Adrenal gland (tissue), 12 donors: ENCODE measurements around the gene IGFBP1. TPM values are rescaled to one million over a fixed set of nuclear protein-coding genes. Genes with fewer than 3 reads are reported as not detected.

Experiments
- DNase-seq, 7 donors: peaks; one replicate each; pipeline ENCODE4 v3.0.0-alpha.2; 2019 to 2020
- H3K27ac ChIP-seq, 5 donors: fragments of 200-600 bp; sonication (generic) in 4 of 5; 1 replicate in 3 of 5; 2 replicates in 2 of 5; pipeline versions ENCODE4 v1.5.1 to v1.8.0; 2016 to 2020; ENCODE audit warnings: mild to moderate bottlenecking in 1 of 5
- H3K27me3 ChIP-seq: fragments of 200-600 bp; 2 replicates; pipeline ENCODE4 v1.8.0; 2021
- H3K36me3 ChIP-seq, 2 donors: fragments of 200-600 bp; replicated peaks in 1 of 2; 1 replicate in 1 of 2; 2 replicates in 1 of 2; pipeline versions ENCODE4 v1.5.1 to v1.8.0; 2018 to 2022
- H3K4me1 ChIP-seq, 2 donors: fragments of 200-600 bp; replicated peaks in 1 of 2; 1 replicate in 1 of 2; 2 replicates in 1 of 2; pipeline versions ENCODE4 v1.5.1 to v1.8.0; 2018 to 2021
- H3K4me3 ChIP-seq, 4 donors: fragments of 200-600 bp; sonication (generic) in 3 of 4; one replicate each; pipeline ENCODE4 v1.5.1; 2016 to 2018
- H3K9me3 ChIP-seq, 3 donors: fragments of 200-600 bp; sonication (generic) in 1 of 3; replicated peaks in 1 of 3; 1 replicate in 2 of 3; 2 replicates in 1 of 3; pipeline versions ENCODE4 v1.5.1 to v1.8.0; 2016 to 2021
- POLR2A ChIP-seq, 2 donors: fragments of 450-650 bp; IDR thresholded peaks; one replicate each; pipeline ENCODE4 v1.6.1; 2017; ENCODE audit warnings: antibody characterized with exemption in 2 of 2, mild to moderate bottlenecking in 2 of 2, moderate library complexity in 1 of 2
- WGBS, 4 donors: extraction: QIAGEN DNeasy Blood & Tissue Kit in 2 of 4; methylation state at CpG; one replicate each; pipeline versions ENCODE4 v1.1.5 to v1.1.7; 2013 to 2017; 5-methylcytosine and 5-hydroxymethylcytosine counted together
- intact Hi-C, 2 donors: fragments of 100-400 bp; cut with DNase I; formaldehyde crosslinking; loops; one replicate each; pipeline versions ENCODE4 v1.14.1 to v1.15.0; 2022 to 2023
- polyA plus RNA-seq, 3 donors: library from polyadenylated mRNA; stranded (reverse); fragments of 200-250 nt in 2 of 3; fragments of 350-450 nt in 1 of 3; fragmentation: Illumina TruSeq in 1 of 3; extraction: RNeasy Lipid Tissue Mini Kit (QIAGEN cat#74804) in 1 of 3; gene quantifications; one replicate each; pipeline ENCODE4 v1.2.3, GENCODE V29; 2013 to 2014
- total RNA-seq, 9 donors: library from RNA; depleted of rRNA in 4 of 9; stranded (reverse); fragments of >200 nt in 4 of 9; fragments of 120-200 nt in 1 of 9; fragmentation: NEBNext Ultra II Directional in 1 of 9; extraction: Animal tissue kit (Norgen Biotek cat#: 25700) in 1 of 9; gene quantifications; one replicate each; pipeline versions ENCODE4 v1.1.0 to v1.2.4, GENCODE V29; 2013 to 2023
- TF ChIP-seq, protein P1 (sequence below), 6 experiments: fragments of 450-650 bp in 4 of 6; fragments of 200-600 bp in 2 of 6; sonication (generic) in 1 of 6; IDR thresholded peaks; 1 replicate in 5 of 6; 2 replicates in 1 of 6; pipeline versions ENCODE4 v1.5.1 to v1.8.0; 2016 to 2021; ENCODE audit warnings: antibody characterized with exemption in 6 of 6, mild to moderate bottlenecking in 2 of 6, moderate library complexity in 1 of 6
- donor health status: healthy with polysubstance abuse.
- donor health status: Bipolar disorder and iron deficiency.
- donor health status: DM: yes; HTN: yes; CAD: no.
- donor health status: DM: no; HTN: no; CAD: no.
- donor health status: DM: no; HTN: no; CAD: no.
- donor health status: DM: yes; HTN: yes; CAD: no.

Gene IGFBP1
- total and polyA plus RNA-seq, 12 donors: 0.15 to 1.2 (median 0.27) TPM; not detected in 6

DNA sequence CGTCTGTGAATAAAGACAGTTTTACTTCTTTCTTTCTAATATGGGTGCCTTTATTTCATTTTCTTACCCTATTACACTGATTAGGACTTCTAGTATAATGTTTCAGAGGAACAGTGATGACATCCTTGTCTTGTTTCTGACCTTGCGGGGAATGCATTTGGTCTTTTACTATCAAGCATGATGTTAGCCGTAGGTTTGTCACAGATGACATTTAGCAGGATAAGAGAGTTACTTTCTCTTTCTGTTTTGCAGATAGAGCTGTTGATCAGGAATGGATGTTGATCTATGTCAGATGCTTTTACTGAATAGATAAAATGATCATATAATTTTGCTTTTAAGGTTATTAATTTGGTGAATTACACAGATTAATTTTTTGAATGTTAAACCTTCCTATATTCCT lies 39.4 kb downstream of the IGFBP1 start:
- Histone ChIP-seq H3K27me3 (peaks cover 4% of the 10 kb centered on the region), H3K9me3 (no peaks in the 10 kb centered on the region), H3K36me3 (no peaks in the 10 kb centered on the region), H3K4me1 (no peaks in the 10 kb centered on the region), H3K4me3 (no peak overlapping the region), H3K27ac (no peak overlapping the region)
- no peak for DNase-seq
- intact Hi-C loops: loop anchor here in 1 of 2 donors (10.0 kb wide), 1 partner anchor 1167 kb away; no protein-coding TSS in a partner anchor
- 71 to 79% (median 75%) methylated on average over 3 of the region's 3 CpGs for WGBS, 4 donors
- TF ChIP-seq, protein P1, sequence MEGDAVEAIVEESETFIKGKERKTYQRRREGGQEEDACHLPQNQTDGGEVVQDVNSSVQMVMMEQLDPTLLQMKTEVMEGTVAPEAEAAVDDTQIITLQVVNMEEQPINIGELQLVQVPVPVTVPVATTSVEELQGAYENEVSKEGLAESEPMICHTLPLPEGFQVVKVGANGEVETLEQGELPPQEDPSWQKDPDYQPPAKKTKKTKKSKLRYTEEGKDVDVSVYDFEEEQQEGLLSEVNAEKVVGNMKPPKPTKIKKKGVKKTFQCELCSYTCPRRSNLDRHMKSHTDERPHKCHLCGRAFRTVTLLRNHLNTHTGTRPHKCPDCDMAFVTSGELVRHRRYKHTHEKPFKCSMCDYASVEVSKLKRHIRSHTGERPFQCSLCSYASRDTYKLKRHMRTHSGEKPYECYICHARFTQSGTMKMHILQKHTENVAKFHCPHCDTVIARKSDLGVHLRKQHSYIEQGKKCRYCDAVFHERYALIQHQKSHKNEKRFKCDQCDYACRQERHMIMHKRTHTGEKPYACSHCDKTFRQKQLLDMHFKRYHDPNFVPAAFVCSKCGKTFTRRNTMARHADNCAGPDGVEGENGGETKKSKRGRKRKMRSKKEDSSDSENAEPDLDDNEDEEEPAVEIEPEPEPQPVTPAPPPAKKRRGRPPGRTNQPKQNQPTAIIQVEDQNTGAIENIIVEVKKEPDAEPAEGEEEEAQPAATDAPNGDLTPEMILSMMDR (IDR thresholded peaks at IDR 0.05): no peak
- TF ChIP-seq POLR2A (IDR thresholded peaks at IDR 0.05): no peak

DNA sequence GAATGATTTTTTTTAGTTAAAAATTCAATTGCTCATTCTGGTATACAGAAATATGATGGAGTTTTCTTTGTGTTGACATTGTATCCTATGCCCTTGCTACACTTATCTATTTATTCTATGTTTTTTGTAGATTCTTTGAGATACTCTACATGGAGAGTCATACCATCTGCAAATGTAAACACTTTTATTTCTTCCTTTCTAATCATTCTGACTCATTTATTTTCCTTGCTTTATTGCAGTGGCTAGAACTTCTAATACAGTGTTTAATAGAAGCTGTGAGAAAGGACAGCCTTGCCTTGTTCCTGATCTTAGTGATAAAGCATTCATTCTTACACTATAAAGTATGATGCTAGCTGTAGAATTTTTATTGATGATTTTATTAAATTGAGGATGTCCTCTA lies 42.7 kb downstream of the IGFBP1 start:
- Histone ChIP-seq H3K4me1 (no peaks in the 10 kb centered on the region), H3K36me3 (no peaks in the 10 kb centered on the region), H3K27me3 (no peaks in the 10 kb centered on the region), H3K27ac (no peak overlapping the region), H3K9me3 (no peaks in the 10 kb centered on the region), H3K4me3 (no peak overlapping the region)
- intact Hi-C loops: no loop called here
- DNase-seq: no peak
- no peak for TF ChIP-seq POLR2A (IDR thresholded peaks at IDR 0.05)
- TF ChIP-seq, protein P1 (IDR thresholded peaks at IDR 0.05): no peak

DNA sequence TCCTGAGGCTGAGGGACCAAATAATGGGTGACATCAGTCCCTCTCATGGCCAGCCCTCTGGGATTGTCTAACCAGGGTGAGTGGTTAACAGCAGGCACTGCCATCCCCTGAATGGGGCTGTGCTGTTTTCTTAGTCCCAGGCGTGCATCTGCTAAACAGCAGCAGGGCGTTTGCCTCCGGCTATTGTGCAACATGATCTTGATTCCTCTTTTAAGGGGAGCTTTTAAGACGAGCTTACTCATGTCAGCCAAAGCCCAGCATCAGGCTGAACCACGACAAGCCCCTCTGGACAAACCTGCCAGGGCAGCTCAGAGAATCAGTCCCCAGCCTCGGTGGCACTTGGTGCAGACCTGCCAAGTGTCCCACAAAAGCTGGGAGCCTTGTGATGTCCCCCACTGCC lies 49.0 kb downstream of the IGFBP1 start:
- H3K27ac ChIP-seq: no peak overlapping the region
- 61 to 80% (median 68%) methylated on average over 6 of the region's 6 CpGs; no CpG with 5 or more reads in 1 of the 4 donors for WGBS, 4 donors

DNA sequence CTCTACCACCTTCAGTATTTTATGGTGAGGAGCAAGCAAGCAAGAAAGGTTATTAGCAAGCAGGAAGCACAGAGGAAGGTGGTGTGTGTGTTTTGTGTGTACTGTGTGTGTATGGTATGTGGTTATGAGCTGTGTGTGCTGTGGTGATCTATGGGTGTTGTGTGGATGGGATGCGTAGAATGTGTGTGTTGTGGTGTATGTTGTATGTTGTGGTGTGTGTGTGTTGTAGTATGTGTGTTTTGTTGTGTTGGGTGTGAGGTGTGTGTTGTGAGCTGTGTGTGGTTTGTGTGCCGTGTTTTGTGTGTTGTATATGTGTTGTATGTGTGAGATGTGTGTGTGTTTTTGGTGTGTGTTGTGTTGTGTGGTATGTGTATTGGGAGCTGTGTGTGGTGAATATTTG lies 49.6 kb downstream of the IGFBP1 start:
- Histone ChIP-seq H3K27ac (no peak overlapping the region), H3K4me1 (no peaks in the 10 kb centered on the region), H3K27me3 (no peaks in the 10 kb centered on the region), H3K36me3 (no peaks in the 10 kb centered on the region), H3K9me3 (no peaks in the 10 kb centered on the region), H3K4me3 (no peak overlapping the region)
- WGBS, 4 donors: 85 to 90% (median 87%) methylated on average over 2 of the region's 2 CpGs
- no peak for DNase-seq
- intact Hi-C loops: no loop called here
- no peak for TF ChIP-seq POLR2A (IDR thresholded peaks at IDR 0.05)
- TF ChIP-seq, protein P1 (IDR thresholded peaks at IDR 0.05): no peak

More for the DNA sequence above, 49.0 kb downstream of the IGFBP1 start:
- no peak for TF ChIP-seq POLR2A (IDR thresholded peaks at IDR 0.05)
- TF ChIP-seq, protein P1 (IDR thresholded peaks at IDR 0.05): no peak
- no peaks in the 10 kb centered on the region for H3K9me3 ChIP-seq
- no peaks in the 10 kb centered on the region for H3K4me1 ChIP-seq
- H3K27me3 ChIP-seq: no peaks in the 10 kb centered on the region
- no peaks in the 10 kb centered on the region for H3K36me3 ChIP-seq
- intact Hi-C loops: no loop called here
- DNase-seq: no peak
- H3K4me3 ChIP-seq: no peak overlapping the region
